OCI-LY1 (cell line): ENCODE results near the gene PRKCB.

Source experiments
- EZH2 ChIP-seq: fragments of 200-600 bp; sonication (generic), shearing (Covaris generic); IDR thresholded peaks from 2 replicates; pipeline ENCODE4 v1.8.0; 2017; ENCODE audit warnings: borderline replicate concordance, mixed run types, mild to moderate bottlenecking, antibody characterized with exemption, low read length, moderate library complexity, mixed read lengths
- TF ChIP-seq, protein P1 (sequence below): fragments of 200-600 bp; sonication (generic), shearing (Covaris generic); IDR thresholded peaks from 2 replicates; pipeline ENCODE4 v1.5.1; 2017; ENCODE audit warnings: mild to moderate bottlenecking, antibody characterized with exemption, low read length, moderate library complexity, mixed read lengths

DNA sequence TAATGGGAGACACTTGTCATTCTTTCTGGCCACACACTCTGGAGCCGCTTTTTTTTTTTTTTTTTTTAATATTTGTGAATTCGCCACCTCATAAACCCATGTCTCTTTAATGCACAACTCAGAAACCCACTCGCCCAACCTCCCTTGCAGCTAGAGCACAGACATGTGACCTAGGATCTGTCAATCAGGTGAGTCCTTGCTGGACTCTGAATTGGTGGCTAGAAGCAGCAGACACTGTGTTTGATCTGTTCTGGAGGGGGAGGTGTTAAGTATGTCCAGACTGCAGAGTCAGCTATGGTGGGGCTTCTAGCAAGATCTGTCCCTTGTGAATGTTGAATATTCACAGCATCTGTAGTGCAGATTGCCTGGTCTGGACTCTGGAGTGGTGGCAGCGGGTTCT lies 112.1 kb downstream of the PRKCB start:
- TF ChIP-seq, protein P1, sequence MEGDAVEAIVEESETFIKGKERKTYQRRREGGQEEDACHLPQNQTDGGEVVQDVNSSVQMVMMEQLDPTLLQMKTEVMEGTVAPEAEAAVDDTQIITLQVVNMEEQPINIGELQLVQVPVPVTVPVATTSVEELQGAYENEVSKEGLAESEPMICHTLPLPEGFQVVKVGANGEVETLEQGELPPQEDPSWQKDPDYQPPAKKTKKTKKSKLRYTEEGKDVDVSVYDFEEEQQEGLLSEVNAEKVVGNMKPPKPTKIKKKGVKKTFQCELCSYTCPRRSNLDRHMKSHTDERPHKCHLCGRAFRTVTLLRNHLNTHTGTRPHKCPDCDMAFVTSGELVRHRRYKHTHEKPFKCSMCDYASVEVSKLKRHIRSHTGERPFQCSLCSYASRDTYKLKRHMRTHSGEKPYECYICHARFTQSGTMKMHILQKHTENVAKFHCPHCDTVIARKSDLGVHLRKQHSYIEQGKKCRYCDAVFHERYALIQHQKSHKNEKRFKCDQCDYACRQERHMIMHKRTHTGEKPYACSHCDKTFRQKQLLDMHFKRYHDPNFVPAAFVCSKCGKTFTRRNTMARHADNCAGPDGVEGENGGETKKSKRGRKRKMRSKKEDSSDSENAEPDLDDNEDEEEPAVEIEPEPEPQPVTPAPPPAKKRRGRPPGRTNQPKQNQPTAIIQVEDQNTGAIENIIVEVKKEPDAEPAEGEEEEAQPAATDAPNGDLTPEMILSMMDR = no peak
- no peak for TF ChIP-seq EZH2
